HepG2 (cell line): ENCODE results near the gene TMEM8B.

Experiments
- AGO1 ChIP-seq: fragments of 200-400 bp; formaldehyde crosslinking; IDR thresholded peaks from 2 replicates; pipeline ENCODE4 v1.6.1; 2017; ENCODE audit warnings: mild to moderate bottlenecking, low read depth, low read length, moderate library complexity; ENCODE audit not compliant: poor library complexity, severe bottlenecking
- ELF4 ChIP-seq: sonication (generic); formaldehyde crosslinking; IDR thresholded peaks from 2 replicates; pipeline ENCODE4 v1.5.0; 2020; ENCODE audit warnings: missing genetic modification reagents, mild to moderate bottlenecking, moderate library complexity, borderline replicate concordance
- HDAC1 ChIP-seq: sonication (generic); formaldehyde crosslinking; IDR thresholded peaks from 2 replicates; pipeline ENCODE4 v1.5.1; 2020; ENCODE audit warnings: mild to moderate bottlenecking, missing genetic modification reagents
- NCOR1 ChIP-seq: fragments of 200-600 bp; sonication (generic); IDR thresholded peaks from 2 replicates; pipeline ENCODE4 v1.7.0; 2017; ENCODE audit warnings: antibody characterized with exemption, low read length, borderline replicate concordance
- NFYB ChIP-seq: sonication (generic); formaldehyde crosslinking; IDR thresholded peaks from 2 replicates; pipeline ENCODE4 v1.4.0; 2020; ENCODE audit warnings: missing genetic modification reagents
- PHF8 ChIP-seq: sonication (generic); formaldehyde crosslinking; IDR thresholded peaks from 2 replicates; pipeline ENCODE4 v1.5.0; 2020; ENCODE audit warnings: missing genetic modification reagents
- POLR2A ChIP-seq, 2 experiments: IDR thresholded peaks; 2 replicates each; pipeline ENCODE4 v1.6.1; 2011; ENCODE audit warnings: low read depth in 2 of 2, low read length in 2 of 2, mild to moderate bottlenecking in 1 of 2, moderate library complexity in 1 of 2; ENCODE audit not compliant: insufficient read depth in 1 of 2
- RBFOX2 ChIP-seq: fragments of 200-400 bp; formaldehyde crosslinking; IDR thresholded peaks from 2 replicates; pipeline ENCODE4 v1.6.1; 2017; ENCODE audit warnings: low read depth, mild to moderate bottlenecking, low read length
- SMC3 ChIP-seq: IDR thresholded peaks from 2 replicates; pipeline ENCODE4 v1.6.1; 2011; ENCODE audit warnings: low read length, improper control_type of control experiment
- SP2 ChIP-seq: sonication (generic); formaldehyde crosslinking; IDR thresholded peaks from 2 replicates; pipeline ENCODE4 v1.5.1; 2020; ENCODE audit warnings: mild to moderate bottlenecking, missing genetic modification reagents
- TF ChIP-seq, protein P1 (sequence below): sonication (generic); formaldehyde crosslinking; IDR thresholded peaks from 2 replicates; pipeline ENCODE4 v1.5.0; 2020; ENCODE audit warnings: mild to moderate bottlenecking, missing genetic modification reagents, moderate library complexity
- TF ChIP-seq, protein P2 (sequence below): IDR thresholded peaks from 2 replicates; pipeline ENCODE4 v1.6.1; 2012; ENCODE audit warnings: inconsistent platforms
- TF ChIP-seq, protein P3 (sequence below): sonication (generic); formaldehyde crosslinking; IDR thresholded peaks from 2 replicates; pipeline ENCODE4 v1.4.0; 2020; ENCODE audit warnings: mild to moderate bottlenecking, missing genetic modification reagents

DNA sequence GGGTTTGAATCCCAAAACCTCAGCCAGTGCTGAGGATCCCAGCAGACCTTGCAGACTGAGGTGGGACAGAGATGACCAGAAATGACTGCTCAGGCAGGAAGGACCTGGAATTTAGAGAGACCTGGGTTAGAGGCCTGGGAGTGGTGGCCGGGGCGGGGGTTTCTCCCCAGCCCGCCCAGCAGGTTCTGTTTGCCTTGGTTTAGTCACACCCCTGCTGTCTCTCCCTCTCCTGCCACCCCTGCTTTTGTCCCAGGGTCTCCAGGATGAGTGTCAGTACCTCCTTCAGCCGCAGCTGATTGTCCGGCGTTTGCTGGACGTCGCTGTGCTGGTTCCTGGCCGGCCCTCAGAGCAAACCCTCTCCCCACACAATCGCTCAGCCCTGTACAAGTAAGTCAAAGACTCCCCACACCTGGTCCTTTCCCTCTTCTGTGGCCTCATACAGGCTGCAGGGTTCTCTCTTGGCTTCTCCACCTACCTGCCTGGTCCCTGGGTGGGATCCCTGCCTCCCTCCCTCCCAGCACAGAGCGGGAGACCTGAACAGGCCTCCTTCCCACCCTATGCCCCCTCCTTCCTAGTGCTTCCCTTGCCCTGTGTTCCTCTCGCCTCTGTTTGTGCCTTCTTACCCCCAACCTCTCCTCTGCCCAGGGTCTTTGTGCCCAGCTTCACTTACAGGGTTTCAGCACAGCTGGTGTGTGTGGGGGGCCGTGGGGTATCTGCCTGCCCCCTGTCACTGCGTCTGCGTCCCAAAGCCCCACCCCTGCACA, 12.0 kb downstream of the TMEM8B start:
- TF ChIP-seq, protein P1, sequence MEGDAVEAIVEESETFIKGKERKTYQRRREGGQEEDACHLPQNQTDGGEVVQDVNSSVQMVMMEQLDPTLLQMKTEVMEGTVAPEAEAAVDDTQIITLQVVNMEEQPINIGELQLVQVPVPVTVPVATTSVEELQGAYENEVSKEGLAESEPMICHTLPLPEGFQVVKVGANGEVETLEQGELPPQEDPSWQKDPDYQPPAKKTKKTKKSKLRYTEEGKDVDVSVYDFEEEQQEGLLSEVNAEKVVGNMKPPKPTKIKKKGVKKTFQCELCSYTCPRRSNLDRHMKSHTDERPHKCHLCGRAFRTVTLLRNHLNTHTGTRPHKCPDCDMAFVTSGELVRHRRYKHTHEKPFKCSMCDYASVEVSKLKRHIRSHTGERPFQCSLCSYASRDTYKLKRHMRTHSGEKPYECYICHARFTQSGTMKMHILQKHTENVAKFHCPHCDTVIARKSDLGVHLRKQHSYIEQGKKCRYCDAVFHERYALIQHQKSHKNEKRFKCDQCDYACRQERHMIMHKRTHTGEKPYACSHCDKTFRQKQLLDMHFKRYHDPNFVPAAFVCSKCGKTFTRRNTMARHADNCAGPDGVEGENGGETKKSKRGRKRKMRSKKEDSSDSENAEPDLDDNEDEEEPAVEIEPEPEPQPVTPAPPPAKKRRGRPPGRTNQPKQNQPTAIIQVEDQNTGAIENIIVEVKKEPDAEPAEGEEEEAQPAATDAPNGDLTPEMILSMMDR (CRISPR knock-in tag) = no peak
- TF ChIP-seq SMC3 (no peak), HDAC1 (no peak), AGO1 (no peak), ELF4 (no peak), POLR2A (IDR thresholded peaks at IDR 0.05; ENCODE audit: insufficient read depth in 1 of 2, low read depth in 2 of 2, low read length in 2 of 2) (no peak), NFYB (CRISPR knock-in tag) (no peak), RBFOX2 (no peak), SP2 (no peak), PHF8 (CRISPR knock-in tag) (no peak), NCOR1 (no peak)
- TF ChIP-seq, protein P2, sequence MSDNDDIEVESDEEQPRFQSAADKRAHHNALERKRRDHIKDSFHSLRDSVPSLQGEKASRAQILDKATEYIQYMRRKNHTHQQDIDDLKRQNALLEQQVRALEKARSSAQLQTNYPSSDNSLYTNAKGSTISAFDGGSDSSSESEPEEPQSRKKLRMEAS = no peak
- TF ChIP-seq, protein P3, sequence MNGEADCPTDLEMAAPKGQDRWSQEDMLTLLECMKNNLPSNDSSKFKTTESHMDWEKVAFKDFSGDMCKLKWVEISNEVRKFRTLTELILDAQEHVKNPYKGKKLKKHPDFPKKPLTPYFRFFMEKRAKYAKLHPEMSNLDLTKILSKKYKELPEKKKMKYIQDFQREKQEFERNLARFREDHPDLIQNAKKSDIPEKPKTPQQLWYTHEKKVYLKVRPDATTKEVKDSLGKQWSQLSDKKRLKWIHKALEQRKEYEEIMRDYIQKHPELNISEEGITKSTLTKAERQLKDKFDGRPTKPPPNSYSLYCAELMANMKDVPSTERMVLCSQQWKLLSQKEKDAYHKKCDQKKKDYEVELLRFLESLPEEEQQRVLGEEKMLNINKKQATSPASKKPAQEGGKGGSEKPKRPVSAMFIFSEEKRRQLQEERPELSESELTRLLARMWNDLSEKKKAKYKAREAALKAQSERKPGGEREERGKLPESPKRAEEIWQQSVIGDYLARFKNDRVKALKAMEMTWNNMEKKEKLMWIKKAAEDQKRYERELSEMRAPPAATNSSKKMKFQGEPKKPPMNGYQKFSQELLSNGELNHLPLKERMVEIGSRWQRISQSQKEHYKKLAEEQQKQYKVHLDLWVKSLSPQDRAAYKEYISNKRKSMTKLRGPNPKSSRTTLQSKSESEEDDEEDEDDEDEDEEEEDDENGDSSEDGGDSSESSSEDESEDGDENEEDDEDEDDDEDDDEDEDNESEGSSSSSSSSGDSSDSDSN (CRISPR knock-in tag) = no peak
